HEK293 (cell line): ENCODE results near the gene KRT82.

Source experiments
- CTCF ChIP-seq: fragments of 450-650 bp; formaldehyde crosslinking; IDR thresholded peaks from 2 replicates; pipeline ENCODE4 v1.5.1; 2016; ENCODE audit warnings: missing biosample characterization, missing genetic modification characterization
- SETDB1 ChIP-seq: IDR thresholded peaks from one replicate; pipeline ENCODE4 v1.6.1; 2017; ENCODE audit warnings: mild to moderate bottlenecking, low read length, moderate library complexity, mixed read lengths; ENCODE audit not compliant: insufficient read length
- SP3 ChIP-seq: fragments of 450-650 bp; formaldehyde crosslinking; IDR thresholded peaks from 2 replicates; pipeline ENCODE4 v1.5.1; 2016; ENCODE audit warnings: missing biosample characterization, missing genetic modification characterization
- ZBTB17 ChIP-seq: fragments of 450-650 bp; formaldehyde crosslinking; IDR thresholded peaks from 2 replicates; pipeline ENCODE4 v1.5.1; 2016; ENCODE audit warnings: missing biosample characterization, missing genetic modification characterization
- ZNF645 ChIP-seq: fragments of 450-650 bp; formaldehyde crosslinking; IDR thresholded peaks from 2 replicates; pipeline ENCODE4; 2016; ENCODE audit warnings: missing biosample characterization, missing genetic modification characterization
- ZNF660 ChIP-seq: fragments of 450-650 bp; IDR thresholded peaks from 2 replicates; pipeline ENCODE4 v1.5.1; 2018; ENCODE audit warnings: missing biosample characterization, mild to moderate bottlenecking, missing genetic modification characterization

- TF ChIP-seq ZNF660: no peak
- no peak for TF ChIP-seq ZBTB17
- no peak for TF ChIP-seq CTCF (tag by site-specific recombination)
- no peak for TF ChIP-seq SP3 (tag by site-specific recombination)
- TF ChIP-seq ZNF645: no peak
- no peak for TF ChIP-seq SETDB1
Observed at GRCh38 chr12:52381206-52381605, 24.9 kb downstream of the KRT82 start.
